Breast epithelium (tissue), 3 donors: Measurements from ENCODE around the gene TSPO.

ENCODE experiments used
- CTCF ChIP-seq, 3 donors: fragments of 450-650 bp; IDR thresholded peaks; one replicate each; pipeline ENCODE4 v1.5.1; 2016 to 2017; ENCODE audit warnings: antibody characterized with exemption in 3 of 3, mild to moderate bottlenecking in 3 of 3, moderate library complexity in 3 of 3
- POLR2A ChIP-seq: fragments of 450-650 bp; IDR thresholded peaks from one replicate; pipeline ENCODE4 v1.6.1; 2016; ENCODE audit warnings: antibody characterized with exemption, mild to moderate bottlenecking, moderate library complexity
- POLR2AphosphoS5 ChIP-seq, 3 donors: sonication (generic); formaldehyde crosslinking; IDR thresholded peaks; one replicate each; pipeline ENCODE4 v1.6.1; 2017; ENCODE audit warnings: antibody characterized with exemption in 3 of 3

- TF ChIP-seq POLR2A (no peak), CTCF (IDR thresholded peaks at IDR 0.05) (no peak), POLR2AphosphoS5 (IDR thresholded peaks at IDR 0.05) (no peak)
Measured at GRCh38 chr22:43166132-43166930, 15.0 kb downstream of the TSPO start.
